Activated T-cell treated with anti-CD3 and anti-CD28 coated beads, Interleukin-2, amount 50 U/mL, for 72 hours (primary cell): ENCODE measurements around the gene MAGI2. TPM values are rescaled to one million over a fixed set of nuclear protein-coding genes. Genes with fewer than 3 reads are reported as not detected.

Source experiments
- ATAC-seq, 2 donors: fragments of 150-1000 bp; cut with Tn5 transposase; replicated peaks in 1 of 2; 2 replicates each; pipeline ENCODE4 v1.10.0; 2021; ENCODE audit warnings: moderate library complexity in 2 of 2, mild to moderate bottlenecking in 1 of 2
- DNase-seq, 2 donors: peaks; one replicate each; pipeline ENCODE4 v3.0.0; 2021 to 2022; ENCODE audit warnings: mixed read lengths in 1 of 2
- H3K27ac Mint-ChIP-seq: one replicate; pipeline ENCODE4 v1.8.0; 2022; ENCODE audit warnings: mild to moderate bottlenecking, moderate library complexity, mixed read lengths
- H3K27me3 Mint-ChIP-seq: one replicate; pipeline ENCODE4 v1.8.0; 2022; ENCODE audit warnings: low read depth, mixed read lengths
- H3K36me3 Mint-ChIP-seq, 2 donors: one replicate each; pipeline ENCODE4 v1.8.0; 2022; ENCODE audit warnings: mixed read lengths in 2 of 2, mild to moderate bottlenecking in 1 of 2; ENCODE audit not compliant: insufficient read depth in 2 of 2
- H3K4me1 Mint-ChIP-seq: one replicate; pipeline ENCODE4 v1.8.0; 2022; ENCODE audit warnings: low read depth, mixed read lengths
- H3K4me3 Mint-ChIP-seq, 2 donors: one replicate each; pipeline ENCODE4 v1.8.0; 2022; ENCODE audit warnings: mild to moderate bottlenecking in 2 of 2, mixed read lengths in 2 of 2, moderate library complexity in 2 of 2
- H3K9me3 Mint-ChIP-seq, 2 donors: one replicate each; pipeline ENCODE4 v1.8.0; 2022; ENCODE audit warnings: mixed read lengths in 2 of 2
- total RNA-seq, 2 donors: library from RNA; stranded (reverse); gene quantifications; one replicate each; pipeline ENCODE4 v1.2.3, GENCODE V29; 2022

The MAGI2 gene
- total RNA-seq, 2 donors from 2014 or later: 0.31 to 0.44 TPM

DNA sequence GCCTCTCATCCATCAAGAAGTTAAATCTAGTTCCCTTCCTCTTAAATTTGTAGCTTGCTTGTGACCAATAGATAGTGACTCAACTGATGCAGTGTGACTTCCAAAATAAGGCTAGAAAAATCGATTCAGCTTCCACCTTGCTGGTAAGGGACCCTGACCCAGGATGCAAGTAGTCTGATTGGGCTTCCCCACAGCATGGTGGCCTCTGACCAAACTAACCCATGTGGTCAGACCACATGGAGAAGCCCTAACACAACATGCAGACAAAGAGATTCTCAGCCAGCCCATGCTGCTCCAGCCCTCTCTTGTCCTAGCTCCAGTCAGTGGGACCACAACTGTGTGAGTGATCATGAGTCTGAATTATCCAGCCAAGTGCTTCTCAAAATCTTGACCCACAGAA, 710.8 kb downstream of the MAGI2 start:
- DNase-seq (no peak), ATAC-seq (no peak)
- peaks cover 3 to 4% of the 10 kb centered on the region in 2 donors for H3K9me3 Mint-ChIP-seq
- no peaks in the 10 kb centered on the region for H3K27me3 Mint-ChIP-seq
- H3K4me3 Mint-ChIP-seq: no peak overlapping the region
- no peaks in the 10 kb centered on the region for H3K4me1 Mint-ChIP-seq
- H3K27ac Mint-ChIP-seq: no peak overlapping the region
- no peaks in the 10 kb centered on the region for H3K36me3 Mint-ChIP-seq

DNA sequence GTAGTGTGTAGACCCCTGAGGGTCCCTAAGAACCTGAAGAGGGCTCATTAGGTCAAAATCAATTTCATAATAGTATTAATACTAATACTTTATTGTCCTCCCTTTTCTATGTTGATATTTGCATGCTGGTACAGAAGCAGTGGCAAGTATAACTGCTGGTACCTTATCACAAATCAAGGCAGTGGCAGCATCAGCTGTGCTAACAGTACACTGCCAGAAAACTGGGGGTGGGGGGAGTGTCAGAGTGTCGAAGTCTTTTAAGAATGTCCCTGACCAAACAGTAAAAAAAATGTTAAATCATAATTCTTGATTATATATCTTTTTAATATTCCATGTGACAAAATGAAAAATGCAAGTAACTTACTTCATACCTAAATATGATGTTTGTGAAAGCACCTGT, 716.9 kb downstream of the MAGI2 start:
- no peak overlapping the region for H3K4me3 Mint-ChIP-seq
- H3K27ac Mint-ChIP-seq: no peak overlapping the region
- H3K36me3 Mint-ChIP-seq: no peaks in the 10 kb centered on the region
- ATAC-seq: no peak
- no peak for DNase-seq
- H3K27me3 Mint-ChIP-seq: no peaks in the 10 kb centered on the region
- H3K9me3 Mint-ChIP-seq: peaks cover 0 to 1% of the 10 kb centered on the region in 2 donors
- no peaks in the 10 kb centered on the region for H3K4me1 Mint-ChIP-seq

DNA sequence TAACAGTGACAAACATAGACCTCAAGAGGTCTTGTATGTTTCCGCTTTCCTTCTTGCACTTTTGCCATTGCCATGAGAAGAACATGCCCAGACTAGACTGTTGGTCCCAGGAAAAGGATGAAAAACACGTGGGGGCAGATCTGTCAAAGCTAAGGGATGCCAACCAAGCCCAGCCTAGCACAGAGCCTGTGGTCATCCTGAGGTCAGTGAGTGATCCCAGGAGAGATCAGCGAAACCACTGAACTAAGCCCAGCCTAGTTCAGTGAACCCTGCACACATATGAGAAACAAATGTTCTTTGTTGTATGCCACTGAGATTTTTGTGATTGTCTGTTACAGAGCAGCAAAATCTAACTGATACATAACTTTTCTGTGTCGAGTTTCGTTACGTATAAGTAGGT, 718.8 kb downstream of the MAGI2 start:
- DNase-seq (no peak), ATAC-seq (no peak)
- no peak overlapping the region for H3K4me3 Mint-ChIP-seq
- no peaks in the 10 kb centered on the region for H3K4me1 Mint-ChIP-seq
- H3K27ac Mint-ChIP-seq: no peak overlapping the region
- H3K9me3 Mint-ChIP-seq: no peaks in the 10 kb centered on the region
- no peaks in the 10 kb centered on the region for H3K27me3 Mint-ChIP-seq
- no peaks in the 10 kb centered on the region for H3K36me3 Mint-ChIP-seq

DNA sequence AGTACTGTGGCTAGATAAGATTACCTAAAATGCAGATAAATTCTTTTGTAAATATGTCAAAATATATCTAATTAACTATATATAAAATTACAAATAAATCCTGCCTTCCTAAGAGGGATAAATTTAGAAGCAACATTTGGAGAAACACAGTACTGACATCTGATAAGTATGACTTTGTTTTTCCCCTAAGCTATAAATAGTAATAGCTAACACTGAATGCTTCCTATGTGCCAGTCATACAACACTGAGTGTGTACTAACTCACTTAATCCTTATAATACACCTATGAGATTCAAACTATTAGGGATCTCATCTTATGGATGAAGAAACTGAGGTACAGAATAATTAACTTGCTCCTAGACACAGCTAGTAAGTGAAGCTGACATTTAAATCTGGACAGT, 733.4 kb downstream of the MAGI2 start:
- peaks cover 0 to 8% of the 10 kb centered on the region in 2 donors for H3K9me3 Mint-ChIP-seq
- ATAC-seq: no peak
- H3K4me1 Mint-ChIP-seq: no peaks in the 10 kb centered on the region
- DNase-seq: no peak
- no peak overlapping the region for H3K27ac Mint-ChIP-seq
- H3K36me3 Mint-ChIP-seq: no peaks in the 10 kb centered on the region
- H3K4me3 Mint-ChIP-seq: no peak overlapping the region
- no peaks in the 10 kb centered on the region for H3K27me3 Mint-ChIP-seq

DNA sequence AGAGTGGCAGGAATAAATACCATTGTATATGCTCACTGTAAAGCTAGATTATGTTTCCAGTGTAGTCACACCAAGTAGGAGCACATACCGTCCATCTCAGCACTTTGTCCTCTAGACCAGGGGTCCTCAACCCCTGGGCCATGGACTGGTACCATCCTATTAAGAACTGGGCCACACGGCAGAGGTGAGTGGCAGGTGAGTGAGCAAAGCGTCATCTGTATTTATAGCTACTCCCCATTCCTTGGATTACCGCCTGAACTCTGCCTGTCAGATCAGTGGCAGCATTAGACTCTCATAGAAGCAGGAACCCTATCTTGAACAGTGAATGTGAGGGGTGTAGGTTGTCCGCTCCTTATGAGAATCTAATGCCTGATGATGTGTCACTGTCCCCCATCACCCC, 735.3 kb downstream of the MAGI2 start:
- Mint-ChIP-seq H3K36me3 (no peaks in the 10 kb centered on the region), H3K27me3 (no peaks in the 10 kb centered on the region), H3K27ac (no peak overlapping the region), H3K9me3 (no peaks in the 10 kb centered on the region), H3K4me3 (no peak overlapping the region), H3K4me1 (no peaks in the 10 kb centered on the region)
- DNase-seq: no peak
- no peak for ATAC-seq

DNA sequence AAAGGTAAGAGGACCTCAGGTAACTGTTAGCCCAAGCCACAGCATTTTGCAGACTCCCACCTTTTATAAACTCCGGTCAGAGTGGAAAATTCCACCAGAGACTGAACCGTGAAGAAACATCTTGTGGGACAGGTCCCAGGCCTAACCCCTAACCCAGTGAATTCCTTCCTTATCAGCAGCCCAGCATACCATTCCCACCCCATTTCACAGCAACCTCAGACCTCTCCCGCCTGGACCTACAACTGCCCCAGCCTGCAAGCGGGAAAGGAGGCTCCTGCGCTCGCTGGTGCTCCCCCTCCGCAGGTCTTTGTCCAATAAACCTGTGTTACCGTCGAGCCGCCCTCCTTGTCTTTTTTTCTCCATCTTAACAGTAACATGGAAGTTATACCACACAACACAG, 736.6 kb downstream of the MAGI2 start:
- H3K27ac Mint-ChIP-seq: no peak overlapping the region
- DNase-seq (no peak), ATAC-seq (no peak)
- no peak overlapping the region for H3K4me3 Mint-ChIP-seq
- no peaks in the 10 kb centered on the region for H3K4me1 Mint-ChIP-seq
- no peaks in the 10 kb centered on the region for H3K9me3 Mint-ChIP-seq
- no peaks in the 10 kb centered on the region for H3K27me3 Mint-ChIP-seq
- H3K36me3 Mint-ChIP-seq: no peaks in the 10 kb centered on the region

DNA sequence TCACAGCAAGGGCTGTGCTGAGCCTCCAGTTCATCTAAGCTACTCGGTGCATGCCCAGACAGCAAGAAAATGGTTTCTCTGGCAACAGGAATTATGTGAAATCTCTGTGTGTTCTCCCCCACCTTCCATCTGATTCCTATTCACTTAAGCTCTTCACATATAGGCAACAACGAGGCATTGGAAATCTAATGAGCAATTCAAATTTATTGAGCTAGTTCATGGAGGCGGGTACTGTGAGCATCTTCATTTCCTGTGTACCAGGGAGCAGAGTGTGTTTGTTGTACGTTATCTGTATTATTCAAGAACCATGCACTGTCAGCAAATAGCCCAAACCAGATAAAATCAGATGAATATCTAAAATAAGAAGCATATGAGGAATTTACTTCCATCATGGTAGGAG, 739.1 kb downstream of the MAGI2 start:
- H3K27ac Mint-ChIP-seq: no peak overlapping the region
- no peaks in the 10 kb centered on the region for H3K4me1 Mint-ChIP-seq
- no peak for DNase-seq
- no peak overlapping the region for H3K4me3 Mint-ChIP-seq
- H3K27me3 Mint-ChIP-seq: no peaks in the 10 kb centered on the region
- no peaks in the 10 kb centered on the region for H3K36me3 Mint-ChIP-seq
- H3K9me3 Mint-ChIP-seq: peaks cover under 1 to 2% of the 10 kb centered on the region in 2 donors
- no peak for ATAC-seq

DNA sequence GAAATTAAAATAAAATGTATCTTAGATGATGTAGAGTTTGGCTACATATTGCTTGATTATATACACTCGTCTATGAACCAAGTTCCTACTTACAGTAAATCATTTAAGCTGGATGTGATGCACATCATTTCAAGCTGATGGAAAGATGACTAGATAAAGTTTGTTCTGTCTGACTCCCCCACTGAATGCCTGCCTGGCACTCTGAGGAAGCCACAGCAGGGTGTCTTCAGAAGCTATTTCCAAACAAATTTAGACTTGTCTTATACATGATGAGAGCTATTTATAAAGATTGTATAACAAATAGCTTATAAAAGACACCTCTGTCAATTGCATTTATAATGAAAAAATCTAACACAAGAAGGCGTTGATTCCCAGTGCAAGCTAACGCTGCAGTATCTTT, 741.4 kb downstream of the MAGI2 start:
- Mint-ChIP-seq H3K4me3 (no peak overlapping the region), H3K27me3 (no peaks in the 10 kb centered on the region), H3K36me3 (no peaks in the 10 kb centered on the region), H3K9me3 (peaks cover 2% of the 10 kb centered on the region in 2 donors), H3K27ac (no peak overlapping the region), H3K4me1 (no peaks in the 10 kb centered on the region)
- DNase-seq: no peak
- ATAC-seq: no peak

DNA sequence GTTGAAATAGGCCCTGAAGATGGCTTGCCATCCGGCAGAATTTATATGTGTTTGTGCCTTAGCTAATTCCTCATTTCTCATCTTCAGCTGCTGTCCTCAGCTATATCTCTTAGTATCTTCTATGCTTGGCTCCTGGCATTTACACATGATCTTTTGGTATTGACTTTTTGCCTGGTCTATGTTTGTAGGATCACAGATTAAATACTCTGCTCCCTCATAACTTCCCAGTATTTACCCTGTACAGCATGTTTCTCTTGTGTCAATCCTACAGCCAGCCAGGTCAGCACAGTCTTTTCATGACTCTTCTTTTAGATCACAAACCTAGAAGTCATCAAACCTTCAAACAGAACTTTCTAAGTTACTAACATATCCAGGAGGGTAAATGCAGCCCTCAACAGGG, 743.8 kb downstream of the MAGI2 start:
- H3K4me1 Mint-ChIP-seq: no peaks in the 10 kb centered on the region
- no peaks in the 10 kb centered on the region for H3K36me3 Mint-ChIP-seq
- DNase-seq (no peak), ATAC-seq (no peak)
- H3K27ac Mint-ChIP-seq: no peak overlapping the region
- peaks cover 4 to 5% of the 10 kb centered on the region in 2 donors for H3K9me3 Mint-ChIP-seq
- H3K27me3 Mint-ChIP-seq: no peaks in the 10 kb centered on the region
- no peak overlapping the region for H3K4me3 Mint-ChIP-seq

DNA sequence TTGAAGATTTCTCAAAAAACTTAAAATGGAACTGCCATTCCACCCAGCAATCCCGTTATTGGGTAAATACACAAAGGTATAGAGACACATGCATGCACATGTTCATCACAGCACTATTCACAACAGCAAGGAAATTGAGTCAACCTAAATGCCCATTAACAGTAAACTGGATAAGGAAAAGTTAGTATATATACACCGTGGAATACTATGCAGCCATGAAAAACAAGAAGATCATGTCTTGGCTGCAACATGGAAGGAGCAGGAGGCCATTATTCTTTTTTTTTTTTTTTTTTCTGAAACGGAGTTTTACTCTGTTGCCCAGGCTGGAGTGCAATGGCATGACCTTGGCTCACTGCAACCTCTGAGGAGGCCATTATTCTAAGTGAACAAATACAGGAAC, 749.0 kb downstream of the MAGI2 start:
- Mint-ChIP-seq H3K27me3 (no peaks in the 10 kb centered on the region), H3K36me3 (no peaks in the 10 kb centered on the region), H3K27ac (no peak overlapping the region), H3K4me1 (no peaks in the 10 kb centered on the region), H3K4me3 (no peak overlapping the region), H3K9me3 (peaks cover 9 to 12% of the 10 kb centered on the region in 2 donors)
- DNase-seq (no peak), ATAC-seq (no peak)

DNA sequence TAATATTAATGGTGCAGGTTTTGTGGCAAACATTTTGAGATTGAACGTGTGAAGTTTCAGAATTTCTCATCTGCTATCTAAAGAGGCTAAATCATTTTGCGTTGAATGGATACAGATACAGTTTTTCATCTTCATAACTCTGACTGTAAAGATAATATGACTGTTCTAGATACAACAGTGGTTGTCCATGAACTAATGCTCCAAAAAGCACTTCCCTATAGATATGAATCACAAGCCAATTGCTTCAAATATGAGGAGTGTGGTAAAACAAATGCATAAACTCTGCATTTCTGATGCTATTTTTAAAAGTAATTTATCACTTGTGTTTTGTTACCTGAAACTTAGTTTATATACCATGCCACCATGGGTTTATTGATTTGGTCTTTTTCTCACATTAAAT, 750.1 kb downstream of the MAGI2 start:
- no peak for DNase-seq
- peaks cover 10 to 11% of the 10 kb centered on the region in 2 donors for H3K9me3 Mint-ChIP-seq
- H3K4me1 Mint-ChIP-seq: no peaks in the 10 kb centered on the region
- no peak overlapping the region for H3K4me3 Mint-ChIP-seq
- no peak overlapping the region for H3K27ac Mint-ChIP-seq
- no peak for ATAC-seq
- H3K27me3 Mint-ChIP-seq: no peaks in the 10 kb centered on the region
- H3K36me3 Mint-ChIP-seq: no peaks in the 10 kb centered on the region

DNA sequence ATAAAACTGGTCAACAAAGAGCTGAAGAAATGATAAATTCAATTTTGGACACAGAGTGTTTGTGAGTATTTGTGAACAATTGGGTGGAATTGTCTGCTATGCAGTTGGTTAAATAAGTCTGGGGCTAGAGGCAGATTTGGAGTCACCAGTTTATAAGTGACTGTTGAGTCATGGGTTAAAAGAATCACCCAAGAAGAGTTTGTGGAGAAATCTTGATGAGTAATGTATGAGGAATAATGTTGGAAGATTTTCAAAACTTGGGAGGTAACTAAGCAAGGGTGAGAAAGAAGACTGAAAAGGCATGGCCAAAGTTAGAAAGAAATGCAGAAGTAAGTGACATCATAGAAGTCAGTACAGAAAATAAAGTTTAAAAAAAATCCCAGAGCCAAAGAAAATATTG, 750.7 kb downstream of the MAGI2 start:
- DNase-seq: no peak
- ATAC-seq: no peak
- H3K4me3 Mint-ChIP-seq: no peak overlapping the region
- H3K27me3 Mint-ChIP-seq: no peaks in the 10 kb centered on the region
- H3K36me3 Mint-ChIP-seq: no peaks in the 10 kb centered on the region
- H3K27ac Mint-ChIP-seq: no peak overlapping the region
- no peaks in the 10 kb centered on the region for H3K4me1 Mint-ChIP-seq
- H3K9me3 Mint-ChIP-seq: peaks cover 10 to 13% of the 10 kb centered on the region in 2 donors

DNA sequence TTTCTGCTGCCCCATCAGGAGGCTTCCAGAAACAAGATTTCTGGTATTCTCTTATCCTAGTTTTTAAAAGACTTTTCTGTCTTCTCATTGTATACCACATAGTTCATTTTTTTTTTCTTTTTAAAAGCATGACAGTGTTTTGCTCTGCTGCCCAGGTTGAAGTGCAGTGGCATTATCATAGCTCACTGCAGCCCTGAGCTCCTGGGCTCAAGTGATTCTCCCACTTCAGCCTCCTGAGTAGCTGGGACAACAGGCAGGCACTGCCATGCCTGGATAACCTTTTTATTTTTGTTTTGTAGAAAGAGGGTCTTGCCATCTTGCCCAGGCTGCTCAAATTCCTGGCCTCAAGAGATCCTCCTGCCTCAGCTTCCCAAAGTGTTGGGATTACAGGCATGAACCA, 757.6 kb downstream of the MAGI2 start:
- no peak for ATAC-seq
- Mint-ChIP-seq H3K27ac (no peak overlapping the region), H3K27me3 (no peaks in the 10 kb centered on the region), H3K4me3 (no peak overlapping the region), H3K9me3 (peaks cover 0 to 4% of the 10 kb centered on the region in 2 donors), H3K4me1 (no peaks in the 10 kb centered on the region), H3K36me3 (no peaks in the 10 kb centered on the region)
- DNase-seq: no peak

DNA sequence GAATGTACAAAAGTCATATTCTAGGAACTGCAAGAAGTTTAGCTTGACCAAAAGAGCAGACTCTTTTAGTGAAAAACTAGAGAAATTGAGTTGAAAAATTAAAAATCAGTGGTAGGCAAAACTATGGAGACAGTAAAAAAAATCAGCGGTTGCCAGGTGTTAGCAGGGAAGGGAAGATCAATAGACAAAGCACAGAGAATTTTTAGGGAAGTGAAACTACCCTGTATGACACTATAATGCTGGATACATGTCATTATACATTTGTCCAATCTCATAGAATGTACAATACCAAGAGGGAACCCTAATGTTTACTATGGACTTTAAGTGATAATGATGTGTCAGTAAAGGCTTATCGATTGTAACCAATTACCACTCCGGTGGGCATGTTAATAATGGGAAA, 761.9 kb downstream of the MAGI2 start:
- Mint-ChIP-seq H3K36me3 (no peaks in the 10 kb centered on the region), H3K4me3 (no peak overlapping the region), H3K4me1 (no peaks in the 10 kb centered on the region), H3K27me3 (no peaks in the 10 kb centered on the region), H3K9me3 (peaks cover 0 to 1% of the 10 kb centered on the region in 2 donors), H3K27ac (no peak overlapping the region)
- DNase-seq (no peak), ATAC-seq (no peak)
